B cell (primary cell): ENCODE measurements around the gene CTR9. TPM values are rescaled to one million over a fixed set of nuclear protein-coding genes. Genes with fewer than 3 reads are reported as not detected.

Source experiments
- ATAC-seq: fragments of 200-7000 bp; cut with Tn5 transposase; one replicate; pipeline ENCODE4 v1.10.0; 2021; ENCODE audit warnings: low read depth, mild to moderate bottlenecking, moderate number of reproducible peaks, moderate library complexity
- CTCF ChIA-PET: fragments of 350-600 bp; sonication (Branson Sonifier 250); formaldehyde crosslinking; loops from one replicate; lab custom pipeline; 2021; ENCODE audit warnings: antibody characterized with exemption, inconsistent platforms; lab: Charles Lee
- POLR2A ChIA-PET: fragments of 350-600 bp; sonication (Branson Sonifier 250); formaldehyde crosslinking; loops from one replicate; lab custom pipeline; 2021; ENCODE audit warnings: antibody characterized with exemption; lab: Charles Lee
- DNase-seq: peaks from one replicate; pipeline ENCODE4 v3.0.0; 2013
- H2AFZ ChIP-seq: 2 replicates; pipeline ENCODE4 v1.6.1; 2012; ENCODE audit warnings: mild to moderate bottlenecking, low read depth, low read length; ENCODE audit not compliant: insufficient read depth, poor library complexity, severe bottlenecking
- H3K27ac ChIP-seq, 2 donors: 1 replicate in 1 of 2; 2 replicates in 1 of 2; pipeline ENCODE4 v1.5.1; 2012 to 2013; ENCODE audit warnings: low read length in 2 of 2, mild to moderate bottlenecking in 2 of 2, moderate library complexity in 1 of 2
- H3K27me3 ChIP-seq, 4 experiments: fragments of 200-600 bp in 1 of 4; sonication (generic) in 1 of 4; replicated peaks in 1 of 4; 1 replicate in 2 of 4; 2 replicates in 2 of 4; pipeline versions ENCODE4 v1.6.1 to v1.7.0; 2013 to 2016; ENCODE audit warnings: low read length in 3 of 4, mild to moderate bottlenecking in 2 of 4, mixed read lengths in 1 of 4, moderate library complexity in 1 of 4; ENCODE audit not compliant: insufficient read depth in 4 of 4, control insufficient read depth in 3 of 4; ENCODE audit errors: control extremely low read depth in 1 of 4
- H3K36me3 ChIP-seq, 2 experiments: replicated peaks in 1 of 2; 1 replicate in 1 of 2; 2 replicates in 1 of 2; pipeline versions ENCODE4 v1.6.1 to v1.7.1; 2013; ENCODE audit warnings: low read length in 1 of 2; ENCODE audit not compliant: insufficient read depth in 2 of 2, control insufficient read depth in 1 of 2; ENCODE audit errors: control extremely low read depth in 1 of 2, extremely low read depth in 1 of 2
- H3K4me1 ChIP-seq, 2 donors: fragments of 200-600 bp in 1 of 2; sonication (generic) in 1 of 2; 1 replicate in 1 of 2; 2 replicates in 1 of 2; pipeline versions ENCODE4 v1.5.1 to v1.6.1; 2013 to 2017; ENCODE audit warnings: low read length in 2 of 2; ENCODE audit not compliant: control insufficient read depth in 2 of 2, insufficient read depth in 2 of 2
- H3K4me2 ChIP-seq: replicated peaks from 2 replicates; pipeline ENCODE3; 2012; ENCODE audit warnings: mild to moderate bottlenecking, low read depth, low read length; ENCODE audit not compliant: poor library complexity, severe bottlenecking
- H3K4me3 ChIP-seq, 5 experiments: fragments of 200-600 bp in 1 of 5; sonication (generic) in 1 of 5; 1 replicate in 3 of 5; 2 replicates in 2 of 5; pipeline versions ENCODE4 v1.5.1 to v1.7.0; 2011 to 2016; ENCODE audit warnings: low read length in 4 of 5, mild to moderate bottlenecking in 4 of 5, low read depth in 2 of 5, control low read depth in 1 of 5, moderate library complexity in 1 of 5; ENCODE audit not compliant: insufficient read depth in 1 of 5; ENCODE audit errors: control extremely low read depth in 1 of 5, extremely low read depth in 1 of 5
- H3K79me2 ChIP-seq: fragments of 200-600 bp; sonication (generic); one replicate; pipeline ENCODE4 v1.6.0; 2016; ENCODE audit warnings: low read length; ENCODE audit not compliant: control insufficient read depth, insufficient read depth
- H3K9ac ChIP-seq: fragments of 200-600 bp; sonication (generic); 2 replicates; pipeline ENCODE4 v1.6.1; 2017; ENCODE audit warnings: mild to moderate bottlenecking, low read length, moderate library complexity
- H3K9me3 ChIP-seq, 3 donors: one replicate each; pipeline versions ENCODE4 v1.6.1 to v1.7.1; 2013; ENCODE audit warnings: low read length in 2 of 3; ENCODE audit not compliant: control insufficient read depth in 2 of 3, insufficient read depth in 1 of 3; ENCODE audit errors: control extremely low read depth in 1 of 3
- H4K20me1 ChIP-seq: 2 replicates; pipeline ENCODE4 v1.6.0; 2012; ENCODE audit warnings: mild to moderate bottlenecking, low read length; ENCODE audit not compliant: insufficient read depth, control insufficient read depth, poor library complexity, severe bottlenecking
- H3K27ac Mint-ChIP-seq: one replicate; pipeline ENCODE4 v1.8.0; 2021; ENCODE audit warnings: mixed read lengths
- H3K27me3 Mint-ChIP-seq: one replicate; pipeline ENCODE4 v1.8.0; 2021; ENCODE audit warnings: mixed read lengths
- H3K4me1 Mint-ChIP-seq: one replicate; pipeline ENCODE4 v1.8.0; 2021; ENCODE audit warnings: mixed read lengths
- H3K4me3 Mint-ChIP-seq: one replicate; pipeline ENCODE4 v1.8.0; 2021; ENCODE audit warnings: mixed read lengths
- H3K9me3 Mint-ChIP-seq: one replicate; pipeline ENCODE4 v1.8.0; 2022; ENCODE audit warnings: mixed read lengths; ENCODE audit not compliant: insufficient read depth
- EZH2 ChIP-seq: IDR thresholded peaks from 2 replicates; pipeline ENCODE4 v1.6.1; 2012; ENCODE audit warnings: borderline replicate concordance, low read depth, mild to moderate bottlenecking, moderate library complexity, low read length; ENCODE audit not compliant: insufficient read depth, poor library complexity, severe bottlenecking
- WGBS: methylation state at CpG from one replicate; pipeline ENCODE4 v1.1.5; 2013; ENCODE audit warnings: missing lambda C conversion rate; ENCODE audit not compliant: insufficient coverage; 5-methylcytosine and 5-hydroxymethylcytosine counted together
- intact Hi-C: fragments of 100-400 bp; cut with micrococcal nuclease; formaldehyde crosslinking; loops from one replicate; pipeline ENCODE4 v1.10.0; 2022
- polyA plus RNA-seq: library from polyadenylated mRNA; depleted of rRNA; stranded (reverse); fragments of >200 nt; gene quantifications from 2 replicates; pipeline ENCODE4 v1.2.3, GENCODE V29; 2012
- total RNA-seq, 2 donors: library from RNA; stranded (reverse); fragments of 120-200 nt in 1 of 2; gene quantifications; 1 replicate in 1 of 2; 2 replicates in 1 of 2; pipeline versions ENCODE4 v1.2.3 to v1.2.4, GENCODE V29; 2013 to 2022
- TF ChIP-seq, protein P1 (sequence below): fragments of 200-600 bp; IDR thresholded peaks from one replicate; pipeline ENCODE4 v1.8.0; 2022; ENCODE audit warnings: antibody characterized with exemption, mild to moderate bottlenecking

Gene CTR9
- total and polyA plus RNA-seq, 2 donors (not counting 1 experiment from before 2014, with no cell fraction given) = 9.0 to 46.7 TPM

DNA sequence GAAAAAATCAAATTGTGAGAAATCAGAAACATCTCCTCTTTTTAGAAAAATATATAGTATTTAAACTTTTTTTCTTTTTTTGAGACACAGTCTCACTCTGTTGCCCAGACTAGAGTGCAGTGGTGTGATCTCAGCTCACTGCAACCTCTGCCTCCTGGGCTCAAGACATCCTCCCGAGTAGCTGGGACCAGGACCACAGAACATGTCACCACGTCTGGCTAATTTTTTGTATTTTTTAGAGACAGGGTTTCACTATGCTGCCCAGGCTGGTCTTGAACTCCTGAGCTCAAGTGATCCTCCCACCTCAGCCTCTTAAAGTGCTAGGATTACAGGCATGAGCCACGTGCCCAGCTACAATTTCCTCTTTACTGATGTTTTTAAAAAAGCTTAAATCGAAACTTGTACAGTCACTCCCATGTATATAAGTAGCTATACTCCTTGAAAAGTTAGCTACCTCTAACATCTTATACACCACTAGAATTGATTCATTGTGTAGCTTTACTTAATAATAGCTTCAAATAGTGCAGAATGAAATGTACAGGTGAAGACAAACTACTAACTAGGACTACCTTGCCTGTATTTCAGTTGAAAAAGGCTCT is 47.4 kb downstream of the CTR9 start:
- Histone ChIP-seq H3K4me2 (no peak overlapping the region), H3K9me3 (no peaks in the 10 kb centered on the region), H3K4me3 (no peak overlapping the region), H2AFZ (no peak overlapping the region), H4K20me1 (peaks cover 19% of the 10 kb centered on the region), H3K4me1 (peaks cover 4 to 5% of the 10 kb centered on the region in 2 donors), H3K79me2 (peaks cover 6% of the 10 kb centered on the region), H3K27ac (no peak overlapping the region), H3K9ac (no peak overlapping the region), H3K36me3 (peaks cover 28 to 78% of the 10 kb centered on the region in 2 experiments), H3K27me3 (no peaks in the 10 kb centered on the region)
- ATAC-seq (no peak), DNase-seq (no peak)
- CTCF ChIA-PET = interaction anchor here (0.7 to 1.4 kb wide), 5 partner anchors 9 to 136 kb away, joined by 3 to 5 read pairs (median 3); no protein-coding TSS in a partner anchor
- no peaks in the 10 kb centered on the region for H3K9me3 Mint-ChIP-seq
- WGBS = 100% methylated on average over 1 of the region's 4 CpGs
- POLR2A ChIA-PET = interaction anchor here (1.1 to 1.7 kb wide), 2 partner anchors 10 kb away, joined by 4 to 5 read pairs; partner anchors contain the start of gene EIF4G2
- H3K27ac Mint-ChIP-seq = no peak overlapping the region
- TF ChIP-seq, protein P1, sequence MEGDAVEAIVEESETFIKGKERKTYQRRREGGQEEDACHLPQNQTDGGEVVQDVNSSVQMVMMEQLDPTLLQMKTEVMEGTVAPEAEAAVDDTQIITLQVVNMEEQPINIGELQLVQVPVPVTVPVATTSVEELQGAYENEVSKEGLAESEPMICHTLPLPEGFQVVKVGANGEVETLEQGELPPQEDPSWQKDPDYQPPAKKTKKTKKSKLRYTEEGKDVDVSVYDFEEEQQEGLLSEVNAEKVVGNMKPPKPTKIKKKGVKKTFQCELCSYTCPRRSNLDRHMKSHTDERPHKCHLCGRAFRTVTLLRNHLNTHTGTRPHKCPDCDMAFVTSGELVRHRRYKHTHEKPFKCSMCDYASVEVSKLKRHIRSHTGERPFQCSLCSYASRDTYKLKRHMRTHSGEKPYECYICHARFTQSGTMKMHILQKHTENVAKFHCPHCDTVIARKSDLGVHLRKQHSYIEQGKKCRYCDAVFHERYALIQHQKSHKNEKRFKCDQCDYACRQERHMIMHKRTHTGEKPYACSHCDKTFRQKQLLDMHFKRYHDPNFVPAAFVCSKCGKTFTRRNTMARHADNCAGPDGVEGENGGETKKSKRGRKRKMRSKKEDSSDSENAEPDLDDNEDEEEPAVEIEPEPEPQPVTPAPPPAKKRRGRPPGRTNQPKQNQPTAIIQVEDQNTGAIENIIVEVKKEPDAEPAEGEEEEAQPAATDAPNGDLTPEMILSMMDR = no peak
- TF ChIP-seq EZH2 = no peak
- peaks cover 11% of the 10 kb centered on the region for H3K4me1 Mint-ChIP-seq
- no peak overlapping the region for H3K4me3 Mint-ChIP-seq
- intact Hi-C loops = no loop called here
- H3K27me3 Mint-ChIP-seq = no peaks in the 10 kb centered on the region

DNA sequence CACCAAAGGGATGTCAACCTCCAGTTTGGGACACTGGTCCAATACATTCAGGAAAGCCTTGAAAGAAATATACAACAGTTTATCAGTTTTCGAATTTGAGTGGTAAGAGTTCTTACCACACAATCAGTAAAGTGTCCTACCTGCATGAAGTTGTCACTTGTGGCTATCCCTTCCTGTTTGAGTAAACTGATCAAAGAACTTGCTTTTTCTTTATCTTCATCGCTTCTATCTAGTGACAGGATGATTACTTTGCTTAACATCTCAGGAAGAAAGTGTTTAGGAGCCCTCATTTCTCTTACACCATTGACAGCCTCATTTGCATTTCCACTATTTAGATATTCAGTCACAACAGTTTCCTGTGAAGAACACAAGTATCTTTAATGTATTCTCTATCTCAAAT is 49.2 kb downstream of the CTR9 start:
- Histone ChIP-seq H3K4me1 (peaks cover 0 to 3% of the 10 kb centered on the region in 2 donors), H3K9me3 (no peaks in the 10 kb centered on the region), H3K9ac (no peak overlapping the region), H3K27ac (peak overlapping the region in 1 of 2 donors; percentile 20), H2AFZ (no peak overlapping the region), H3K4me2 (no peak overlapping the region), H3K4me3 (no peak overlapping the region), H3K27me3 (no peaks in the 10 kb centered on the region), H3K79me2 (peaks cover 17% of the 10 kb centered on the region), H4K20me1 (peaks cover 27% of the 10 kb centered on the region), H3K36me3 (peaks cover 30 to 96% of the 10 kb centered on the region in 2 experiments)
- H3K27me3 Mint-ChIP-seq = no peaks in the 10 kb centered on the region
- CTCF ChIA-PET = interaction anchor here (1.3 to 5.4 kb wide), 3 partner anchors 7 to 134 kb away, joined by 3 to 39 read pairs (median 5); no protein-coding TSS in a partner anchor
- DNase-seq = no peak
- H3K4me3 Mint-ChIP-seq = no peak overlapping the region
- POLR2A ChIA-PET = interaction anchor here (1.7 kb wide), 1 partner anchor 9 kb away, joined by 5 read pairs; the partner anchor contains the start of gene EIF4G2
- H3K27ac Mint-ChIP-seq = no peak overlapping the region
- no peak for ATAC-seq
- intact Hi-C loops = no loop called here
- peaks cover 17% of the 10 kb centered on the region for H3K4me1 Mint-ChIP-seq
- TF ChIP-seq, protein P1 = no peak
- no peak for TF ChIP-seq EZH2
- 86% methylated on average over 1 of the region's 2 CpGs for WGBS
- H3K9me3 Mint-ChIP-seq = no peaks in the 10 kb centered on the region
